Measurements from ENCODE around the gene PTGDS.

The PTGDS gene

GRCh38 chr9:137017791-137018497, 40.6 kb downstream of the PTGDS start:
- no peak for DNase-seq (ENCODE audit: low read depth)
- TF ChIP-seq CTCF (conservative IDR thresholded peaks at IDR 0.05; ENCODE audit: low read length) = no peak
- no peak overlapping the region for H3K4me3 ChIP-seq (ENCODE audit: low read length)

- H3K4me3 ChIP-seq (ENCODE audit: low read length) = no peak overlapping the region
- DNase-seq (ENCODE audit: low read depth) = no peak
Measured at GRCh38 chr9:137018761-137019559, 41.7 kb downstream of the PTGDS start.

GRCh38 chr9:137019891-137020683, 42.8 kb downstream of the PTGDS start:
- H3K4me3 ChIP-seq (ENCODE audit: low read length) = no peak overlapping the region
- no peak for TF ChIP-seq CTCF (conservative IDR thresholded peaks at IDR 0.05; ENCODE audit: low read length)
- DNase-seq (ENCODE audit: low read depth) = no peak

More at GRCh38 chr9:137018761-137019559, 41.7 kb downstream of the PTGDS start:
- TF ChIP-seq CTCF (conservative IDR thresholded peaks at IDR 0.05; ENCODE audit: low read length) = no peak

- no peak overlapping the region for H3K4me3 ChIP-seq (ENCODE audit: low read length)
- no peak for TF ChIP-seq CTCF (conservative IDR thresholded peaks at IDR 0.05; ENCODE audit: low read length)
- no peak for DNase-seq (ENCODE audit: low read depth)
Measured at GRCh38 chr9:137020771-137021567, 43.7 kb downstream of the PTGDS start.

- no peak for TF ChIP-seq CTCF (conservative IDR thresholded peaks at IDR 0.05; ENCODE audit: low read length)
- DNase-seq (ENCODE audit: low read depth) = no peak
- no peak overlapping the region for H3K4me3 ChIP-seq (ENCODE audit: low read length)
Measured at GRCh38 chr9:137021568-137021978, 44.3 kb downstream of the PTGDS start.

- no peak for TF ChIP-seq CTCF (conservative IDR thresholded peaks at IDR 0.05; ENCODE audit: low read length)
- H3K4me3 ChIP-seq (ENCODE audit: low read length) = no peak overlapping the region
- DNase-seq (ENCODE audit: low read depth) = peak; percentile 35
Measured at GRCh38 chr9:137021979-137022661, 44.8 kb downstream of the PTGDS start.
